ENCODE measurements around the gene PLA2G4D. TPM values are rescaled to one million over a fixed set of nuclear protein-coding genes. Genes with fewer than 3 reads are reported as not detected.

The PLA2G4D gene
- total RNA-seq, 1 experiment from 2014 or later, result not detected

DNA sequence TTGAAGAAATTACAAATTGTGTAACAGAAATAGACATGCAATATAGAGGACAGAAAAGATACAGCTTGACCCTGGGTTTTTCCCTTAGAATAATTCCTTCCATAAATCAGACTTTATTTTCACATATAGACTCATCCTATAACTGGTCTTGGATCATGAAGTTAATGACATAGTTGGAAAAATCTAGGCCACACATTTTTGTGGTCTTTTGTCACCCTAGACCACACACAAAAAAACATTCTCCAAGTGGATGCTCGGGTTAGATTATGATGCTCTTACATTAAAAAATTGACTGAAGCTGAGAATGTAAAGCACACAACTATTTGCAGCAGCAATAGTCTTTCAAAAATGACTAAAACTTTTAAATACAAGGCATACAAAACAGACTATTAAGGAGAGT, 7.5 kb upstream of the PLA2G4D start:
- ChIA-PET CTCF (no interaction called here), POLR2A (no interaction called here)
- Histone ChIP-seq H3K27me3 (ENCODE audit: control insufficient read depth, insufficient read depth, low read length) (no peaks in the 10 kb centered on the region; the same call in 1 of the 2 replicates), H3K4me1 (ENCODE audit: control insufficient read depth, insufficient read depth, low read length) (no peaks in the 10 kb centered on the region), H3K4me3 (ENCODE audit: low read depth in 2 of 2, low read length in 2 of 2) (no peak overlapping the region), H3K36me3 (ENCODE audit: control insufficient read depth, insufficient read depth, low read length) (no peaks in the 10 kb centered on the region), H3K9me3 (ENCODE audit: control insufficient read depth, insufficient read depth, low read depth, low read length) (no peaks in the 10 kb centered on the region), H3K27ac (ENCODE audit: low read length) (no peak overlapping the region)
- ATAC-seq (no peak), DNase-seq (ENCODE audit: low read depth, low spot score) (no peak)
- intact Hi-C loops (cut with micrococcal nuclease; ENCODE audit: unreplicated experiment) (no loop called here), in situ Hi-C loops (cut with HindIII; ENCODE audit: low pct_unique_long_range_greater_than_20kb, low sequenced_read_pairs) (no loop called here)
- no TSS peak for BruUV-seq (replicated peaks)
- TF ChIP-seq POLR2AphosphoS5 (IDR thresholded peaks at IDR 0.05; ENCODE audit: low read depth, low read length), result no peak
- no peak for TF ChIP-seq TCF7L2 (IDR thresholded peaks at IDR 0.05; ENCODE audit: low read depth, low read length)
- no peak for TF ChIP-seq SIN3A (IDR thresholded peaks at IDR 0.05; ENCODE audit: borderline replicate concordance, insufficient read depth, low read depth, low read length)
- TF ChIP-seq, protein P1, sequence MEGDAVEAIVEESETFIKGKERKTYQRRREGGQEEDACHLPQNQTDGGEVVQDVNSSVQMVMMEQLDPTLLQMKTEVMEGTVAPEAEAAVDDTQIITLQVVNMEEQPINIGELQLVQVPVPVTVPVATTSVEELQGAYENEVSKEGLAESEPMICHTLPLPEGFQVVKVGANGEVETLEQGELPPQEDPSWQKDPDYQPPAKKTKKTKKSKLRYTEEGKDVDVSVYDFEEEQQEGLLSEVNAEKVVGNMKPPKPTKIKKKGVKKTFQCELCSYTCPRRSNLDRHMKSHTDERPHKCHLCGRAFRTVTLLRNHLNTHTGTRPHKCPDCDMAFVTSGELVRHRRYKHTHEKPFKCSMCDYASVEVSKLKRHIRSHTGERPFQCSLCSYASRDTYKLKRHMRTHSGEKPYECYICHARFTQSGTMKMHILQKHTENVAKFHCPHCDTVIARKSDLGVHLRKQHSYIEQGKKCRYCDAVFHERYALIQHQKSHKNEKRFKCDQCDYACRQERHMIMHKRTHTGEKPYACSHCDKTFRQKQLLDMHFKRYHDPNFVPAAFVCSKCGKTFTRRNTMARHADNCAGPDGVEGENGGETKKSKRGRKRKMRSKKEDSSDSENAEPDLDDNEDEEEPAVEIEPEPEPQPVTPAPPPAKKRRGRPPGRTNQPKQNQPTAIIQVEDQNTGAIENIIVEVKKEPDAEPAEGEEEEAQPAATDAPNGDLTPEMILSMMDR (IDR thresholded peaks at IDR 0.05), result no peak

DNA sequence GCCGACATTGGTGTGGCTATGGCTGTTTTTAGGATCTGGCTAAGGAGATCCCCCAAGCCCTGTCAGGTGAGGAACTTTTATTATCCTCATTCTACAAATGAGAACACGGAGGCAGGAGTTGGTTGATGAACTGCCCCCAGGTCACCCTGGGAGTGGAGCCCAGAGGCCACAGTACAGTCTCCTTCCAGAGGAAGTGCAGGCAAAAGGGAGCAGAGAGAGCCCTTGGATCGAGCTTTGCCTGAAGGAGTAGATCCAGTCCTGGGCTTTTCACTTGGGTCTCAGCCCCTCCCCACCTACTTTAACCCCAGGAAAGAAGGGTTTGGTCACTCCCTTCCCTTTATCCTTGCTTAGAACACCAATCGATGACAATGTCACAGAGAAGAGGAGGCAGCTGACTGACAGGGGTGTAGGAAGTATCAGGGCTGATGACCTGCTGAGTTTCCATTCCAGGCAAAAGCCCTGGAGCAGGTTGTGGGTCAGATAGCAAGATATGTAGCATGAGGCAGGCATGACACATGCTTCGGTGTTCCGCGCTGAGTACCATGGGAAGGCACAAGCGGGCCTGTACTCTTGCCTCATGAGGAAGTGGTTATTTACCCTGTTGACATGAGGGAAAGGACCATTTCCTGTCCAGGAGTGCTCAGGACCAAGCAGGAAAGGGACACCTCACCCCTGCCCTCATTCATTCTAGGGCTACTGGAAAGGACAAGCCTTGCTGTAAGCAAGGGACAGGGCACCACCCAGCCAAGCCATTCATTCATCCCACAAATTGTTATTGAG, 5.8 kb upstream of the PLA2G4D start:
- CTCF ChIA-PET, result no interaction called here
- Histone ChIP-seq H3K27ac (ENCODE audit: low read length) (no peak overlapping the region), H3K4me3 (ENCODE audit: low read depth in 2 of 2, low read length in 2 of 2) (no peak overlapping the region), H3K9me3 (ENCODE audit: control insufficient read depth, insufficient read depth, low read depth, low read length) (no peaks in the 10 kb centered on the region), H3K36me3 (ENCODE audit: control insufficient read depth, insufficient read depth, low read length) (no peaks in the 10 kb centered on the region), H3K27me3 (ENCODE audit: control insufficient read depth, insufficient read depth, low read length) (no peaks in the 10 kb centered on the region; the same call in 1 of the 2 replicates), H3K4me1 (ENCODE audit: control insufficient read depth, insufficient read depth, low read length) (no peaks in the 10 kb centered on the region)
- intact Hi-C loops (cut with micrococcal nuclease; ENCODE audit: unreplicated experiment), result no loop called here
- in situ Hi-C loops (cut with HindIII; ENCODE audit: low pct_unique_long_range_greater_than_20kb, low sequenced_read_pairs), result no loop called here
- DNase-seq (ENCODE audit: low read depth, low spot score) (no peak), ATAC-seq (no peak)
- BruUV-seq (replicated peaks), result no TSS peak
- TF ChIP-seq, protein P1 (IDR thresholded peaks at IDR 0.05), result no peak
- POLR2A ChIA-PET, result no interaction called here

DNA sequence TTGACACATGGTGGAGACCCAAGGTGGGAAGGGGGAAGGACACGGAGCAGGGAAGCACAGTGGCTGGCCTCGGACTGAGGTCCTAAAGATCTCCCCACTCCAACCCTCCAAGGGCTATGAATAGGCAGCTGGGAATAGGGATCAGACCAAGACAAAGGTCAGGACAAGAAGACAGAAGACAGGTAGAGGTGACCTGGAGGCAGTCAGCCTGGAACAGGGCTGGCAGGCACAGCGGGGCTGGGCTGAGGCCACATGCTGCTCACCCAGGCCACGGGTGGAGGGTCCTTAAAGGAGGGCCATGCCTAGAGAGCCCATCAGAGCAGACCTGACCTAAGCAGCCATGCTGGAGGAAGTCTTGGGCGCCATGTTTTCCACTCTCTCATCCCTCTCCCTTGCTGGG, 2.7 kb upstream of the PLA2G4D start:
- POLR2A ChIA-PET, result no interaction called here
- DNase-seq (ENCODE audit: low read depth, low spot score), result no peak
- no peak overlapping the region for H3K4me3 ChIP-seq (ENCODE audit: low read depth in 2 of 2, low read length in 2 of 2)
- no peaks in the 10 kb centered on the region; the same call in 1 of the 2 replicates for H3K27me3 ChIP-seq (ENCODE audit: control insufficient read depth, insufficient read depth, low read length)
- intact Hi-C loops (cut with micrococcal nuclease; ENCODE audit: unreplicated experiment), result no loop called here
- H3K27ac ChIP-seq (ENCODE audit: low read length), result no peak overlapping the region
- in situ Hi-C loops (cut with HindIII; ENCODE audit: low pct_unique_long_range_greater_than_20kb, low sequenced_read_pairs), result no loop called here
- no peak for ATAC-seq
- H3K9me3 ChIP-seq (ENCODE audit: control insufficient read depth, insufficient read depth, low read depth, low read length), result no peaks in the 10 kb centered on the region
- H3K36me3 ChIP-seq (ENCODE audit: control insufficient read depth, insufficient read depth, low read length), result no peaks in the 10 kb centered on the region
- no TSS peak for BruUV-seq (replicated peaks)
- H3K4me1 ChIP-seq (ENCODE audit: control insufficient read depth, insufficient read depth, low read length), result 0 out of 2 replicates have a peak, but pooled peaks cover 2% of the 10 kb centered on the region
- CTCF ChIA-PET, result no interaction called here
- TF ChIP-seq TCF7L2 (IDR thresholded peaks at IDR 0.05; ENCODE audit: low read depth, low read length), result no peak
- TF ChIP-seq SIN3A (IDR thresholded peaks at IDR 0.05; ENCODE audit: borderline replicate concordance, insufficient read depth, low read depth, low read length), result no peak
- TF ChIP-seq, protein P2, sequence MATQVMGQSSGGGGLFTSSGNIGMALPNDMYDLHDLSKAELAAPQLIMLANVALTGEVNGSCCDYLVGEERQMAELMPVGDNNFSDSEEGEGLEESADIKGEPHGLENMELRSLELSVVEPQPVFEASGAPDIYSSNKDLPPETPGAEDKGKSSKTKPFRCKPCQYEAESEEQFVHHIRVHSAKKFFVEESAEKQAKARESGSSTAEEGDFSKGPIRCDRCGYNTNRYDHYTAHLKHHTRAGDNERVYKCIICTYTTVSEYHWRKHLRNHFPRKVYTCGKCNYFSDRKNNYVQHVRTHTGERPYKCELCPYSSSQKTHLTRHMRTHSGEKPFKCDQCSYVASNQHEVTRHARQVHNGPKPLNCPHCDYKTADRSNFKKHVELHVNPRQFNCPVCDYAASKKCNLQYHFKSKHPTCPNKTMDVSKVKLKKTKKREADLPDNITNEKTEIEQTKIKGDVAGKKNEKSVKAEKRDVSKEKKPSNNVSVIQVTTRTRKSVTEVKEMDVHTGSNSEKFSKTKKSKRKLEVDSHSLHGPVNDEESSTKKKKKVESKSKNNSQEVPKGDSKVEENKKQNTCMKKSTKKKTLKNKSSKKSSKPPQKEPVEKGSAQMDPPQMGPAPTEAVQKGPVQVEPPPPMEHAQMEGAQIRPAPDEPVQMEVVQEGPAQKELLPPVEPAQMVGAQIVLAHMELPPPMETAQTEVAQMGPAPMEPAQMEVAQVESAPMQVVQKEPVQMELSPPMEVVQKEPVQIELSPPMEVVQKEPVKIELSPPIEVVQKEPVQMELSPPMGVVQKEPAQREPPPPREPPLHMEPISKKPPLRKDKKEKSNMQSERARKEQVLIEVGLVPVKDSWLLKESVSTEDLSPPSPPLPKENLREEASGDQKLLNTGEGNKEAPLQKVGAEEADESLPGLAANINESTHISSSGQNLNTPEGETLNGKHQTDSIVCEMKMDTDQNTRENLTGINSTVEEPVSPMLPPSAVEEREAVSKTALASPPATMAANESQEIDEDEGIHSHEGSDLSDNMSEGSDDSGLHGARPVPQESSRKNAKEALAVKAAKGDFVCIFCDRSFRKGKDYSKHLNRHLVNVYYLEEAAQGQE (IDR thresholded peaks at IDR 0.05; ENCODE audit: insufficient read depth in 1 of 2, low read depth in 2 of 2, low read length in 1 of 2), result no peak
- no peak for TF ChIP-seq POLR2AphosphoS5 (IDR thresholded peaks at IDR 0.05; ENCODE audit: low read depth, low read length)
- TF ChIP-seq, protein P1 (IDR thresholded peaks at IDR 0.05), result no peak
